DND-41 (cell line): ENCODE measurements around the gene AMN1.
"Not testable (repeated sequence)": the region's sequence is repeated elsewhere in the genome, so short reads cannot be mapped to it uniquely, and the experiment has no call there.

Source experiments
- ATAC-seq: fragments of 200-7000 bp; cut with Tn5 transposase; 3 replicates; pipeline ENCODE4 v1.9.1; 2021; ENCODE audit warnings: low read depth; ENCODE audit not compliant: insufficient read depth
- DNase-seq: peaks from one replicate; pipeline ENCODE4 v3.0.0-alpha.2; 2020
- H2AFZ ChIP-seq: 2 replicates; pipeline ENCODE4 v1.6.0; 2012; ENCODE audit warnings: low read depth, low read length
- H3K27ac ChIP-seq: 2 replicates; pipeline ENCODE4 v1.5.1; 2012; ENCODE audit warnings: low read length, inconsistent platforms
- H3K27me3 ChIP-seq: fragments of 200-600 bp; sonication (generic); 2 replicates; pipeline ENCODE4 v1.6.0; 2012; ENCODE audit warnings: low read length, mild to moderate bottlenecking, inconsistent platforms; ENCODE audit not compliant: insufficient read depth, poor library complexity
- H3K36me3 ChIP-seq: 2 replicates; pipeline ENCODE4 v1.5.1; 2012; ENCODE audit warnings: low read length, inconsistent platforms; ENCODE audit not compliant: insufficient read depth
- H3K4me1 ChIP-seq: 2 replicates; pipeline ENCODE4 v1.5.1; 2012; ENCODE audit warnings: mild to moderate bottlenecking, low read length; ENCODE audit not compliant: insufficient read depth
- H3K4me2 ChIP-seq: 2 replicates; pipeline ENCODE4 v1.6.0; 2012; ENCODE audit warnings: mild to moderate bottlenecking, moderate library complexity, low read length, inconsistent platforms; ENCODE audit not compliant: insufficient read depth
- H3K4me3 ChIP-seq, 2 experiments: fragments of 200-600 bp in 1 of 2; shearing (Covaris generic) in 1 of 2; 2 replicates each; pipeline ENCODE4 v1.5.1; 2012 to 2016; ENCODE audit warnings: inconsistent platforms in 2 of 2, low read length in 2 of 2, mild to moderate bottlenecking in 2 of 2, low read depth in 1 of 2, moderate library complexity in 1 of 2
- H3K79me2 ChIP-seq: 2 replicates; pipeline ENCODE4 v1.6.0; 2012; ENCODE audit warnings: low read length, inconsistent platforms; ENCODE audit not compliant: insufficient read depth
- H3K9ac ChIP-seq: 2 replicates; pipeline ENCODE4 v1.6.0; 2012; ENCODE audit warnings: low read depth, mild to moderate bottlenecking, inconsistent platforms, low read length, moderate library complexity
- H3K9me3 ChIP-seq: 2 replicates; pipeline ENCODE4 v1.5.1; 2012; ENCODE audit warnings: low read length, moderate library complexity, mild to moderate bottlenecking, inconsistent platforms; ENCODE audit not compliant: insufficient read depth, severe bottlenecking
- H4K20me1 ChIP-seq: 2 replicates; pipeline ENCODE4 v1.6.0; 2012; ENCODE audit warnings: low read length; ENCODE audit not compliant: insufficient read depth
- EZH2 ChIP-seq: IDR thresholded peaks from 3 replicates; pipeline ENCODE4 v1.6.1; 2012; ENCODE audit warnings: borderline replicate concordance, low read depth, mild to moderate bottlenecking, moderate library complexity, low read length, inconsistent platforms; ENCODE audit not compliant: severe bottlenecking
- TF ChIP-seq, protein P1 (sequence below): IDR thresholded peaks from 2 replicates; pipeline ENCODE4 v1.5.1; 2012; ENCODE audit warnings: borderline replicate concordance, low read length, moderate library complexity, mild to moderate bottlenecking; ENCODE audit not compliant: poor library complexity, severe bottlenecking; ENCODE audit errors: extremely low read depth

AMN1 gene

DNA sequence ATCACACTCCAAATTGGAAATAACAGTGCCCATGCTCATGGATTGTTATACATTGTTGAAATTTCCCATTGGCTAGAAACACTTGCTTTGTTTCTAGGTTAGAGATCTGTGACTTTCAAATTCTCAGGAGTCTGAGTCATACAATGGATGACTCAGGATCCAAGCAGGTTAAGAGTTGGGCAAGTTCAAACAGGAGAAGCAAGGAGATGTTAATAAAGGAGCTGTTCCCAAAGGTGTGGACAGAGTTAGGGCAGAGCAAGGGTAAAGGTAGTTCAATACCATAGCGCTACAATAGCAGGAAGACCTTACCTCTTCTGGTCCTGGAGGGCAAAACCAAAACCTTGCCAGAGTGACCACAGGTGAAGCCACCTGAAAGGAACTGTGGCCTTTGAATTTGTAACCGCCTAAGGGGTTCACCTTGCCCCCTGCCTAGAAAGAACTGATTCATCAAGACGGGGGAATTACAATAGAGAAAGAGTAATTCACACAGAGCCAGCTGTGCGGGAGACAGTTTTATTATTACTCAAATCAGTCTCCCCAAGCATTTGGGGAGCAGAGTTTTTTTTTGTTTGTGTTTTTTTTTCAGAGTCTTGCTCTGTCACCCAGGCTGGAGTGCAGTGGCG, 4.2 kb upstream of the AMN1 start:
- TF ChIP-seq, protein P1, sequence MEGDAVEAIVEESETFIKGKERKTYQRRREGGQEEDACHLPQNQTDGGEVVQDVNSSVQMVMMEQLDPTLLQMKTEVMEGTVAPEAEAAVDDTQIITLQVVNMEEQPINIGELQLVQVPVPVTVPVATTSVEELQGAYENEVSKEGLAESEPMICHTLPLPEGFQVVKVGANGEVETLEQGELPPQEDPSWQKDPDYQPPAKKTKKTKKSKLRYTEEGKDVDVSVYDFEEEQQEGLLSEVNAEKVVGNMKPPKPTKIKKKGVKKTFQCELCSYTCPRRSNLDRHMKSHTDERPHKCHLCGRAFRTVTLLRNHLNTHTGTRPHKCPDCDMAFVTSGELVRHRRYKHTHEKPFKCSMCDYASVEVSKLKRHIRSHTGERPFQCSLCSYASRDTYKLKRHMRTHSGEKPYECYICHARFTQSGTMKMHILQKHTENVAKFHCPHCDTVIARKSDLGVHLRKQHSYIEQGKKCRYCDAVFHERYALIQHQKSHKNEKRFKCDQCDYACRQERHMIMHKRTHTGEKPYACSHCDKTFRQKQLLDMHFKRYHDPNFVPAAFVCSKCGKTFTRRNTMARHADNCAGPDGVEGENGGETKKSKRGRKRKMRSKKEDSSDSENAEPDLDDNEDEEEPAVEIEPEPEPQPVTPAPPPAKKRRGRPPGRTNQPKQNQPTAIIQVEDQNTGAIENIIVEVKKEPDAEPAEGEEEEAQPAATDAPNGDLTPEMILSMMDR: no peak
- no peak for TF ChIP-seq EZH2
- Histone ChIP-seq H3K27ac (0 out of 2 replicates have a peak overlapping the region, but pooled peaks have one; percentile 21), H3K36me3 (no peaks in the 10 kb centered on the region), H3K27me3 (no peaks in the 10 kb centered on the region), H3K4me1 (peaks cover 41% of the 10 kb centered on the region), H3K9ac (no peak overlapping the region), H3K4me3 (no peak overlapping the region), H3K79me2 (peaks cover 15% of the 10 kb centered on the region), H3K9me3 (no peaks in the 10 kb centered on the region), H2AFZ (no peak overlapping the region), H3K4me2 (no peak overlapping the region), H4K20me1 (no peaks in the 10 kb centered on the region)
- DNase-seq: no peak
- no peak for ATAC-seq

GRCh38 chr12:31731203-31731602, 2.4 kb upstream of the AMN1 start:
- not testable (repeated sequence) for H3K4me2 ChIP-seq, DNase-seq, H3K9ac ChIP-seq, H3K27ac ChIP-seq, H3K27me3 ChIP-seq, H3K36me3 ChIP-seq, H3K9me3 ChIP-seq, H3K4me3 ChIP-seq, H4K20me1 ChIP-seq, ATAC-seq, H2AFZ ChIP-seq
- Histone ChIP-seq H3K4me1 (peaks cover 40% of the 10 kb centered on the region), H3K79me2 (peaks cover 30% of the 10 kb centered on the region)

- H3K4me2 ChIP-seq: peak overlapping the region; percentile 71
- peaks cover 40% of the 10 kb centered on the region for H3K4me1 ChIP-seq
- no peaks in the 10 kb centered on the region for H3K9me3 ChIP-seq
- peak overlapping the region; percentile 78 for H2AFZ ChIP-seq
- peaks cover 30% of the 10 kb centered on the region for H3K79me2 ChIP-seq
- peak overlapping the region; percentile 86 for H3K9ac ChIP-seq
- H3K27ac ChIP-seq: peak overlapping the region; percentile 93
- TF ChIP-seq, protein P1: no peak
- ATAC-seq (no peak), DNase-seq (no peak)
- H3K36me3 ChIP-seq: no peaks in the 10 kb centered on the region
- H3K27me3 ChIP-seq: no peaks in the 10 kb centered on the region
- no peaks in the 10 kb centered on the region for H4K20me1 ChIP-seq
- peak overlapping the region; percentile 39 to 68 for H3K4me3 ChIP-seq
Measured at GRCh38 chr12:31729705-31730104, 884 bp upstream of the AMN1 start.

- ATAC-seq (peak; percentile 5; the same call in 2 of the 3 replicates), DNase-seq (no peak)
- Histone ChIP-seq H3K27me3 (no peaks in the 10 kb centered on the region), H3K4me3 (peak overlapping the region; percentile 51 to 68; a peak in 3 of 4 replicates), H3K9me3 (no peaks in the 10 kb centered on the region), H3K4me1 (peaks cover 33% of the 10 kb centered on the region), H3K4me2 (peak overlapping the region; percentile 71), H4K20me1 (no peaks in the 10 kb centered on the region), H3K27ac (peak overlapping the region; percentile 93), H3K36me3 (no peaks in the 10 kb centered on the region), H3K9ac (peak overlapping the region; percentile 86), H3K79me2 (peaks cover 37% of the 10 kb centered on the region), H2AFZ (peak overlapping the region; percentile 84)
- TF ChIP-seq, protein P1: no peak
- no peak for TF ChIP-seq EZH2
Measured at GRCh38 chr12:31728289-31728916, 418 bp downstream of the AMN1 start.
